ENCODE results near the gene FAM13B.

DNA sequence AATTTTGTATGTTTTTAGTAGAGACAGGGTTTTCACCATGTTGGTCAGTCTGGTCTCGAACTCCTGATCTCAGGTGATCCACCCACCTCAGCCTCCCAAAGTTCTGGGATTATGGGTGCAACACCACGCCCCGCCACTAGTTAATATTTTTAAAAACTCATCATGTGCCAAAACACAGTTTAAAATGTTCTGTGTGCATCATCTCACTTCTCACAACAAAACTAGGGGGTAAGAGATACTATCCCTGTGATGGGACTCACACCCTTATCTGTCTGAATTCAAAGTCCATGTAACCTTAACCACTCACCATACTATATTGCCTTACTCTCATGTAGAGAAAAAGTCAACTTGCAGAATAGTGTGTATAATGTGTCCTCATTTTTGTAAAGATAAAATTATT is 141.0 kb downstream of the FAM13B start:
- TF ChIP-seq, protein P1, sequence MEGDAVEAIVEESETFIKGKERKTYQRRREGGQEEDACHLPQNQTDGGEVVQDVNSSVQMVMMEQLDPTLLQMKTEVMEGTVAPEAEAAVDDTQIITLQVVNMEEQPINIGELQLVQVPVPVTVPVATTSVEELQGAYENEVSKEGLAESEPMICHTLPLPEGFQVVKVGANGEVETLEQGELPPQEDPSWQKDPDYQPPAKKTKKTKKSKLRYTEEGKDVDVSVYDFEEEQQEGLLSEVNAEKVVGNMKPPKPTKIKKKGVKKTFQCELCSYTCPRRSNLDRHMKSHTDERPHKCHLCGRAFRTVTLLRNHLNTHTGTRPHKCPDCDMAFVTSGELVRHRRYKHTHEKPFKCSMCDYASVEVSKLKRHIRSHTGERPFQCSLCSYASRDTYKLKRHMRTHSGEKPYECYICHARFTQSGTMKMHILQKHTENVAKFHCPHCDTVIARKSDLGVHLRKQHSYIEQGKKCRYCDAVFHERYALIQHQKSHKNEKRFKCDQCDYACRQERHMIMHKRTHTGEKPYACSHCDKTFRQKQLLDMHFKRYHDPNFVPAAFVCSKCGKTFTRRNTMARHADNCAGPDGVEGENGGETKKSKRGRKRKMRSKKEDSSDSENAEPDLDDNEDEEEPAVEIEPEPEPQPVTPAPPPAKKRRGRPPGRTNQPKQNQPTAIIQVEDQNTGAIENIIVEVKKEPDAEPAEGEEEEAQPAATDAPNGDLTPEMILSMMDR (IDR thresholded peaks at IDR 0.05), result peak in 2 of 5 experiments; percentile 12 to 14
- TF ChIP-seq POLR2AphosphoS5 (IDR thresholded peaks at IDR 0.05) (no peak), POLR2A (IDR thresholded peaks at IDR 0.05) (no peak), EP300 (IDR thresholded peaks at IDR 0.05; ENCODE audit: low read depth) (no peak)

Data from transverse colon (tissue), 4 donors.